ENCODE results near the gene FAM193B.

Gene FAM193B

GRCh38 chr5:177510567-177511053, 43.8 kb downstream of the FAM193B start:
- TF ChIP-seq POLR2AphosphoS5 (IDR thresholded peaks at IDR 0.05; ENCODE audit: low read depth, low read length): no peak; the same call in 1 of the 2 replicates
- TF ChIP-seq TAF1 (IDR thresholded peaks at IDR 0.05; ENCODE audit: borderline replicate concordance, low read depth, low read length): no peak
- no peak; the same call in 1 of the 2 replicates for TF ChIP-seq POLR2A (IDR thresholded peaks at IDR 0.05; ENCODE audit: low read depth, low read length)
- no peak for DNase-seq (ENCODE audit: insufficient read length)
- FAIRE-seq: peak; percentile 88

GRCh38 chr5:177509991-177510566, 44.3 kb downstream of the FAM193B start:
- DNase-seq (ENCODE audit: insufficient read length) (no peak), FAIRE-seq (peak; percentile 92)

GRCh38 chr5:177509381-177509951, 44.9 kb downstream of the FAM193B start, which contains the start of gene DOK3:
DOK3 (minus strand) TSS chr5:177509826; CDS start chr5:177509540, 286 bp downstream.
- peak; percentile 51 for TF ChIP-seq POLR2A (IDR thresholded peaks at IDR 0.05; ENCODE audit: low read depth, low read length)
- TF ChIP-seq POLR2AphosphoS5 (IDR thresholded peaks at IDR 0.05; ENCODE audit: low read depth, low read length): peak; percentile 8; the same call in 1 of the 2 replicates
- no peak for TF ChIP-seq TAF1 (IDR thresholded peaks at IDR 0.05; ENCODE audit: borderline replicate concordance, low read depth, low read length)
- no peak for DNase-seq (ENCODE audit: insufficient read length)
- no peak for FAIRE-seq

More at GRCh38 chr5:177509991-177510566, 44.3 kb downstream of the FAM193B start:
- TF ChIP-seq POLR2A (IDR thresholded peaks at IDR 0.05; ENCODE audit: low read depth, low read length) (no peak), POLR2AphosphoS5 (IDR thresholded peaks at IDR 0.05; ENCODE audit: low read depth, low read length) (no peak), TAF1 (IDR thresholded peaks at IDR 0.05; ENCODE audit: borderline replicate concordance, low read depth, low read length) (peak; percentile 27; the same call in 1 of the 2 replicates)

GRCh38 chr5:177508837-177509236, 45.5 kb downstream of the FAM193B start:
- DNase-seq (ENCODE audit: insufficient read length) (no peak), FAIRE-seq (no peak)
- TF ChIP-seq POLR2A (IDR thresholded peaks at IDR 0.05; ENCODE audit: low read depth, low read length) (peak; percentile 60; the same call in 1 of the 2 replicates), TAF1 (IDR thresholded peaks at IDR 0.05; ENCODE audit: borderline replicate concordance, low read depth, low read length) (no peak; the same call in 1 of the 2 replicates)

- FAIRE-seq (peak; percentile 75), DNase-seq (ENCODE audit: insufficient read length) (no peak)
- TF ChIP-seq POLR2A (IDR thresholded peaks at IDR 0.05; ENCODE audit: low read depth, low read length) (no peak), TAF1 (IDR thresholded peaks at IDR 0.05; ENCODE audit: borderline replicate concordance, low read depth, low read length) (no peak), POLR2AphosphoS5 (IDR thresholded peaks at IDR 0.05; ENCODE audit: low read depth, low read length) (no peak)
These were observed 46.1 kb downstream of the FAM193B start for GRCh38 chr5:177508221-177508611.

- peak; percentile 33 for FAIRE-seq
- TF ChIP-seq POLR2A (IDR thresholded peaks at IDR 0.05; ENCODE audit: low read depth, low read length) (0 out of 2 replicates have a peak, but pooled peaks have one; percentile 27), POLR2AphosphoS5 (IDR thresholded peaks at IDR 0.05; ENCODE audit: low read depth, low read length) (no peak)
- no peak for DNase-seq (ENCODE audit: insufficient read length)
These were observed 46.7 kb downstream of the FAM193B start for GRCh38 chr5:177507596-177508220.

GRCh38 chr5:177507165-177507564, 47.2 kb downstream of the FAM193B start:
- DNase-seq (ENCODE audit: insufficient read length) (no peak), FAIRE-seq (no peak)
- TF ChIP-seq TAF1 (IDR thresholded peaks at IDR 0.05; ENCODE audit: borderline replicate concordance, low read depth, low read length) (no peak), POLR2A (IDR thresholded peaks at IDR 0.05; ENCODE audit: low read depth, low read length) (no peak), POLR2AphosphoS5 (IDR thresholded peaks at IDR 0.05; ENCODE audit: low read depth, low read length) (no peak)

GRCh38 chr5:177505075-177505474, 49.3 kb downstream of the FAM193B start:
- FAIRE-seq (no peak), DNase-seq (ENCODE audit: insufficient read length) (no peak)

GRCh38 chr5:177504086-177505056, 50.0 kb downstream of the FAM193B start:
- FAIRE-seq (no peak), DNase-seq (ENCODE audit: insufficient read length) (no peak)
- TF ChIP-seq TAF1 (IDR thresholded peaks at IDR 0.05; ENCODE audit: borderline replicate concordance, low read depth, low read length) (no peak), POLR2AphosphoS5 (IDR thresholded peaks at IDR 0.05; ENCODE audit: low read depth, low read length) (no peak), POLR2A (IDR thresholded peaks at IDR 0.05; ENCODE audit: low read depth, low read length) (no peak)

More at GRCh38 chr5:177505075-177505474, 49.3 kb downstream of the FAM193B start:
- TF ChIP-seq POLR2A (IDR thresholded peaks at IDR 0.05; ENCODE audit: low read depth, low read length): 0 out of 2 replicates have a peak, but pooled peaks have one; percentile 9
- 0 out of 2 replicates have a peak, but pooled peaks have one; percentile 11 for TF ChIP-seq POLR2AphosphoS5 (IDR thresholded peaks at IDR 0.05; ENCODE audit: low read depth, low read length)
- TF ChIP-seq TAF1 (IDR thresholded peaks at IDR 0.05; ENCODE audit: borderline replicate concordance, low read depth, low read length): no peak

GRCh38 chr5:177503351-177504085, 50.8 kb downstream of the FAM193B start:
- FAIRE-seq (no peak), DNase-seq (ENCODE audit: insufficient read length) (no peak)
- no peak for TF ChIP-seq POLR2AphosphoS5 (IDR thresholded peaks at IDR 0.05; ENCODE audit: low read depth, low read length)
- TF ChIP-seq POLR2A (IDR thresholded peaks at IDR 0.05; ENCODE audit: low read depth, low read length): no peak
- TF ChIP-seq TAF1 (IDR thresholded peaks at IDR 0.05; ENCODE audit: borderline replicate concordance, low read depth, low read length): no peak
